DMS 273 (cell line): ENCODE data around the gene HSFX3.
"Not testable (repeated sequence)": the region's sequence is repeated elsewhere in the genome, so short reads cannot be mapped to it uniquely, and the experiment has no call there.

ENCODE experiments used
- DNase-seq: peaks from one replicate; lab custom pipeline; 2025; ENCODE audit not compliant: unreplicated experiment; lab: John Stamatoyannopoulos, UW

The HSFX3 gene

DNA sequence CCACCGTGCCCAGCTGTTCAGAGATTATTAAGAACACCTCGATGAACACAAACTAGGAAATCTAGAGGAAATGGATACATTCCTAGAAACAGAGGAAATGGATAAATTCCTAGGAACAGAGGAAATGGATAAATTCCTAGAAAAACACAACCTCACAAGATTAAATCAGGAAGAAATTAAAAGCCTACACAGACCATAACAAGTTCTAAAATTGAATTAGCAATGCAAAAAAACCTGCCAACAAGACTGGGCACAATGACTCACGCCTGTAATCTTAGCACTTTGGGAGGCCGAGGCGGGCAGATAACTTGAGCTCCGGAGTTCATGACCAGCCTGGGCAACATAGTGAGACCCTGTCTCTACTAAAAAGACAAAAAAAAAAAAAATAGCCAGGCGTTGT is 31.5 kb downstream of the HSFX3 start:
- DNase-seq, result no peak

DNA sequence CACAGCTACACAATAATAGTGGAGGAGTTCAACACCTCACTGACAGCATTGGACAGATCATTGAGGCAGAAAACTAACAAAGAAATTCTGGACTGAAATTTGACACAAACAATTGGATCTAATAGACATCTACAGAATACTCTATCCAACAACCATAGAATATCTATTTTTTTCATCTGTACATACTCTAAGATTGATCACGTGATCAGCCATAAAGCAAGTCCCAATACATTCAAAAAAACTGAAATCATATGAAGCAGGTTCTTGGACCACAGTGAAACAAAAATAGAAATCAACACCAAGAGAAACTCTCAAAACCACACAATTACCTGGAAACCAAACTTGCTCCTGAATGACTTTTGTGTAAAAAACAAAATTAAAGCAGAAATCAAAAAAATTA is 32.4 kb downstream of the HSFX3 start:
- no peak for DNase-seq

DNA sequence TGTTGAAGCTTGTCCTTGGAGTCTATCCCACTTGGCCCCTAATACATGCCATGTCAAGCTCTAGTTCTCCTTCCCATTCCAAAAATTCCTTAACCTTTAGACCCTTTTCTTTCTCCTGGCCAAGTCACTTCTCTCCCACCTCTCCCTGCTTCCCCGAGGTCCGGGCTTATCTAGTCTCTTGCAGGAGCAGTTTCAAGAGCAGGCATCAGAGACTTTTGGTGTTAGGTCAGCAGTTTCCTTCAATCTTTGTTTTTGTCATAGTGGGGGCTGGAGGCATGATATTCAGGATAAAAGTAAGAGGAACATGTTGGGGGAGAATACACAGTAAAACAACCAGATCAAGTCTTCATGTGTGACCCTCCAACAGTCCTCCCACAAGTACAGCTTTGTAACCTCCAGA is 33.1 kb downstream of the HSFX3 start:
- DNase-seq, result no peak

DNA sequence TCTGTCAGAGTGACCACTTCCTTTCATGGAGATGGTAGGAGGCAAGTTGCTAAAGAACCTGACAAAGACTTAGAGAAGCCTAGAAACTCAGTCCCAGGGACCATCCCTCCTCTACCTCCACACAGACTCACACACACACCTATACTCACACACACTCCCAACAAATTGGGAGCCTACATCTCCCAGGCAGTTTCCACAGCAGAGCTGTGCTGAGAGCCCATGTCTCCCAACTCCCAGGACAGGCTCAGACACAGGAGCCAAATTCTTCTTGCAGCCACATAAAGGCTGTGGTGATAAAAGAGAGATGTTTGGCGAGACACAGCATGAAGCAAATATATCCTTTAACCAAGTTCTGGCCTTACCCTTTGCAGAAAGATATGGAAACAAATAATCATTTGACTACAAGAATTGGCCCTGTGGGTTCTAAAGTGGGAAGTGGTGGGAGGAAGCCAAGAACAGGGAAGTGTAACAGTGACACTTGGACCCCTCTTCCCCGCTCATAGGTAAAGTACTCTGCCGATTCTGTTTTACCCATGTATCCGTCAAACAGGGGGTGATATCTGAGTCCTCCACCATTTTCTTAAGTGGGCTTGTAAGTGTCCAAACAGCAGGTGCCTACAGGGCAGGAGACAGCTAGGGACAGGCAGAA is 33.6 kb downstream of the HSFX3 start:
- DNase-seq, result no peak

DNA sequence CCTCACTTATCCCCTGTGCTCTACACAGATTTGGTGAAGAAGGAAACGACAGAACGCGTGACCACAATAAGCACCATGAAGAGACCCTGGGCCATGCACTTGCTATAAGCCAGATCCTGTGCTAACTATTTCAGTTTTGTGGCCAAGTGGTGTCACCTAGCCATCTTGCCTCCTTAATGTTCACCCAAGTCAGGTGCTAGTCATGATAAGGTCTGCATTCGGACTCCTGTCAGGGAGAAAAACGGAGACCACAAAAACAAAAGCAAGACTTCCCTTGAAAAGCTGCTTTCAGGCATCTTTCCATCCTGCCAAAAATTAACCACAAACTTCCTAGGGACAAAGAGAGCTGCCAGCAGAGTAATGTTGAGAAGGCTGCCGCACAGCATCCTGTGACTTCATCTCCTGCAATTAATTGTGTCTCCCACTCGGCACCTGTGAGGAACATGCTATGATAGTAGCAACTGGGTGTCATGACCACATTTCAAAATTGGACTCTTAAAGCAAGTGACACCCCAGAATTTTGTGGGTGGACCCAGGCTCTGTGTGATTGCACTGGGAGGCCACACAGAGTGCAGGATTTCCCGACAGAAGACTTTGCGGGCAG is 35.8 kb downstream of the HSFX3 start:
- no peak for DNase-seq

DNA sequence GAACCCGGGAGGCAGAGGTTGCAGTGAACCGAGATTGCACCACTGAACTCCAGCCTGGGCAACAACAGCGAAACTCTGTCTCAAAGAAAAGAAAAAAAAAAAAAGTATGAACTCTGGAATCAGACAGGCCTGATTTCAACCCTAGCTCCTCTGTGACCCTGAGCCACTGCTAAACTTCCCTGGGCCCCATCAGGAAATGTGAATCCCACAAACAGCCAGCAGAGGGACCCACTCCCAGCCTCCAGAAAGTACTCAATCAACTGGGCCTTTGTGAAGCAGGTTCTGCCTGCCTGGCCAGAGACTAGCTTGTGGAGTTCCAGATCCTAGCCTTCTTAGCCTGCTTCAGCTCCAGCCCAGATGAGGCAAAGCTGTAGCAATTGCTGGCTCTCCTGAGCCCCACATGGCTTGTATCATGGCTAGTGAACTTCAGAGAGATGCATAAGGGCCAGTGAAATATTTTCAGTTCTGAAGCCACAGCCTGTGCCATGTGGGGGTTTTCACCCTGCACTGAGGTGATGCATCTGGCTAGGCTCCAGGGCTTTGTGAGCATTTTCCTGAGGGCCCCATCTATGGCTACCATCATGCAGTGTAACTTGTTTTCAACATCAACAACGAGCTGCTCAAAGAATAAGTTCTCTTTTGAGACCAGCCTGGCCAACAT is 37.4 kb downstream of the HSFX3 start:
- peak; percentile 79 for DNase-seq

DNA sequence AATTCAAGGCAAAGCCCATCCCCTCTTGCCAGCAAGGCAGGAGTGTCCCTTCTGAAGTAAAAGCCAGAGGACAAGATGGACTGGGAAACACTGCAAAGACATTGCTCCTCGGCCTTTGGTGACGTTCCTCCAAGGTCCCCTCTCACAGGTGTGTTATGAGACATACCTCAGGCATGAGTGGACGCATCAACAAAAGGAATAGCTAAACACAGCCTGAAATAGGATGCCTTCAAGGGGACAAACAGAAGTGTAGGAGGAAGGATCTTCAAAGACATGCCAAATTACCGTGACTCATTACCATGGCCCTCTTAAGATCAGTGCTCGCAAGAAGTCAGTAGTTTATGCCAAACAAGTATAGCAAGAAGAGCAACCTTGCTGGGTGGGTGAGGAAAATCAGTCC is 38.6 kb downstream of the HSFX3 start:
- no peak for DNase-seq

DNA sequence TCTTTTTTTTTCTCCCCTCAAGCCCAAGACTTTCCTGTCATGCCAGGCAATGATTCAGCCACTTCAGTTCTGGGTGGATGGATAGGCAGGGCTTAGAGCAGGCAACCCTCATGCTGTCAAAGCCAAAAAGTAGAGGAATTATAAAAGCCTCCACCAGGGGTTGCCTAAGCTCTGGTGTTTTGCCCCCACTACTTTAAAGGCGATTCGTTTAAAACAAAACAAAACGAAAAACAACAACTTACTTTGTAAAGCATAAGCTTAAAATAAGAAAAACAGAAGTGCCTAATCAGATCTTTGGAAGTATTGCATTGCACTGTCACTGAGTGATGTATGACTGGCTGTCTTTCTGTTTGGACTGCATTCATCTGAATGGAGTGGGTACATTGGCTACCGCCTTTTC is 39.3 kb downstream of the HSFX3 start:
- peak; percentile 29 for DNase-seq

DNA sequence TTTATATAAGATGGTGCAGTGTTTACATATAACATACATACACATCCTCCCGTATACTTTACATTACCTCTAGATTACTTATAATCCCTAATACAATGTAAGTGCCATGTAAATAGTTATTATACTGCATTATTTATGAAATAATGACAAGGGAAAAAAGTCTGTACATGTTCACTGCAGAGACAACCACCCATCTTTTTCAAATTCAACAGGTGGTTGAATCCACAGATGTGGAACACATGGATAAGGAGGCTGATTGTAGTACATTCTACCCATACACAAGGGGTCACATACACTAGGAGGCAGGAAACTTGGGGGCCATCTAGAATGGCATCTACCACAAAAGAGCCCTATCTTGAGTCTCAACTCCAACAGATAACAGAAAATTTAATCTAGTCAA is 41.3 kb downstream of the HSFX3 start:
- no peak for DNase-seq

DNA sequence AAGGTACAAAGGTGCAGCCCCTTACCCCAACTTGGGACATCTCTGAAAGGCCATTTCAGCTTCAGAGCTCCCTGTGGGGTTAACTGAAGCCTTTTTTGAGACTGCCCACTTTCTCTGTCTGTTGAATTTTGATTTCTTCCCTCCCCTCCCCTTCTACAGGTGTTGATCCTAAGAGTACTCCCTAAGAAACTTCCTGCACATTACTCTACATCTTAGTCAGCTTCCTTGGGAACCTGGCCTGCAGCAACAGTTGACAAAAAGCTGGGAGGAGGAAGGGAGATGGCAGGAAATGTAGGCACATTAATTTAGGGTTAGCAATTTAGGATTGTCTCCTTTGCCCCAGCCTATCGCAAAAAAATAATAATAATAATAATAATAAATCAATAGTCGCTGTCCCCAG is 43.4 kb downstream of the HSFX3 start:
- DNase-seq, result no peak

DNA sequence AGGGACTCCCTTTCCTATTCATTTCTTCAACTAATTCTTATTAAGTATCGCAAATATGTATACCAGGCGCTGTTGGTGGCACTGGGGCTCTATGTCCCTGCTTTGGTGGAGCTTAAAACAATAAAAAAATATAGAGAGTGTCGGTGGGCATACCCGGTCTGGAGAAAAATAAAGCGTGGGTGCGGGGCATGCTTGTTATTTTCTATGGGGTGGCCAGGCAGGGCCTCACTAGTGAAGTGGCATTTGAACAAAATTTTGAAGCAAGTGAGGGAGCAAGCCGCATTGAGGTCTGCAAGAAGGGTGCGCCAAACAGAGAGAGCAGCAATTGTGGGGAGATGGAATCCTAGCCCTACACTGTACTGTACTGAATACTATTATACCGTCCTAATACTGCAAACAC is 44.1 kb downstream of the HSFX3 start:
- no peak for DNase-seq

DNA sequence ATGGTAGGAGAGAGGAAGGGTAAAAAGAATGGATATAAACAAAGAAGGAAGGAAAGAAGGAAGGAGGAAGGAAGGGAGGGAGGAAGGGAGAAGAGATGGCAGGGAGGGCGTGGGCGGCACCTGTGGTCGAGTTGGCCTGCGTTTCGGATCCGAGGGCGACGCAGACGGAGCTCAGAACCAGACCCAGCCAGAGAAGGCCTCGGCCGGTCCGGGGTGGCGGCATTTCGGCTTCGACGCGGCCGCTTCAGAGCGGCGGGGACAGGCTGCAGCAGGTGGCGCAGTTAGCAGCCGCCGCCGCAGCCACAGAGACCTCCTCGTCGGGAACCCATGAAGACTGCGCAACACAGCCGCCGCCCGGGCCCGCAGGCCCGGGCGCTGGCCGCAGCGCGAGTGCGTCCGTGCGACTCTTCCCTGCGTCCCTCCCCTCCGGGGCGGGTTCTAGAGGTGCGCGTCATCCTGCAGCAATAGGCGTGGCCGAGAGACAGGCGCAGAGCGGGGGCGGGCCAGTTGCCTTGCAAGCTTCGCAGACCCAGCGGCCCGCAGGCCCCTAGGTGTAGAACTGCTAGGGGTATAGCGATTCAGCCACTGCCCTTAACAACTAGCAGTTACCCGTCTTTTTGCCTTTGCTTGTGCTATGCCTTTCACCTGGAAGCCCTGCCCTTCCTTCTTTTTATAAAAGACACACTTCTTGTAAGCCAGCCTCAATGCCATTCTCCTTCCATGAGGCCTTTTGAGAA is 44.6 kb downstream of the HSFX3 start, which contains the start of gene IDS:
TSS of gene IDS (minus strand) at position 392 of the 737 bp plus-strand sequence. CDS start at position 223, 169 bp downstream.
- peak; percentile 96 for DNase-seq

DNA sequence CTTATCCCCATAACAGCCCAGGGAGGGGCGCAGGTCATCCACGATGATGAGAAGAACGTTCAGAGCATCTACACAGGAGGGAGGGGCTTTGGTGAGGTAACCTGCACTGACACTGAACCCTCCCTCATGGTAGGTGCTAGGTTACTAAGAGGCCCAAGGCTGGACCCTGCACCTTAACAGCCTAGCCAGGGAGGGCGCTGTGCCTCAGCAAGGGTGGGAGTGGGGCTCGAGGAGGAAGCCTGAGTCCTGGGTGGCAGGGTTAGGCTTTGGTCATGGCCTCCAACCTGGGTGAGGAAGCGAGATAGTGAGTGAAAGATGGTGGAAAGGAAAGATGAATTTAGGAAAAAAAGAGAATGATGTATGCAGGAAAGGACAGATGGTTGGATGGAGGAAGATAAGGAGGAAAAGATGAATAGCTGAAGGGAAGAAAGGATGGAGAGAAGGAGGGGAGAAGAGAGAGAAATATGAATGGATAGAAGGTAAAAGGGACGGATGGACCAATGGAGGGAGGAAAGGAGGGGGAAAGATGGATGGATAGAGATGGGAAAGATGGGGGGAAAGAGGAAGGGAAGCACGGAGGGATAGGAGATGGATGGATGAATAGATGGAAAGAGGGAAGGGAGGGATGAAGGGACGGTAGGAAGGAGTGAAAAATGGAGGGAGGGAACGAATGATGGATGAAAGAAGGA is 45.4 kb downstream of the HSFX3 start:
- peak; percentile 73 for DNase-seq

DNA sequence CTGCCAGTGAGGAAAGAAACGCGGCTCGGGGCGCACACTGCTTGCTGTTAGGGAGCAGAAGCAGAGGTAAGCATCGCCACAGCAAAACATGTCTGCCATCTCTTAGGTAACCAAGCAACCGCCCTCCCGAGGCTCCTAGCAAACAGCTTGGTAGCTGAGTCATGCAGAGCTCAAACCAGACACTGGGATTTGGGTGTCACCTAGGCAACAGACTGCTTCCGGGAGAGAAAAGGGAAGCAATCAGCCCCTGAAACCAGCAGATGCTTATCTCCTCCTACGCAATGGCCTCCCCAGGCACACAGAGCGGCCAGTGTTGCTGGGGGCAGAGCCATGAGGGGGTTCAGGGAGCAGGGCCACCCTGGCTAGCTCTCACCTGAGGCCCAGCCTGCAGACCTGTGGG is 46.3 kb downstream of the HSFX3 start:
- DNase-seq, result peak; percentile 74

DNA sequence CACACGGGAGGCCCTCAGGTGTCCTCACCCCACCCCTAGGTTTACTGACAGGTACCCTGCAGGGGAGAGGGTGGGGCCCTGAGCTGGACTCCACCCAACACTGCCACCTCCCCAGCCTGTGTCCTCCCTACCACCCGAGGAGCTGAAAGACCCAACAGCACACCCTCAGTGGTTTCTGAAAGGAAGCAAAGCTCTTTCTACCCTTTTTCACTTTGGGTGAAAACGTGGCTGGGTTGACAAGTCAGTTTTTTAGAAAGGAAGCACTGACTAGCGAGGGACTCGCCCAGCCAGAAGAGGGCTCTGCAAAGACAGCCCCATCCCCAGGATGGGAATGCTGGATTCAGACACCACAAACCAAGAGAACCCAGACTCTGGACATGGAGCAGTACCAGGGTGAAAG is 46.8 kb downstream of the HSFX3 start:
- DNase-seq, result not testable (repeated sequence)

DNA sequence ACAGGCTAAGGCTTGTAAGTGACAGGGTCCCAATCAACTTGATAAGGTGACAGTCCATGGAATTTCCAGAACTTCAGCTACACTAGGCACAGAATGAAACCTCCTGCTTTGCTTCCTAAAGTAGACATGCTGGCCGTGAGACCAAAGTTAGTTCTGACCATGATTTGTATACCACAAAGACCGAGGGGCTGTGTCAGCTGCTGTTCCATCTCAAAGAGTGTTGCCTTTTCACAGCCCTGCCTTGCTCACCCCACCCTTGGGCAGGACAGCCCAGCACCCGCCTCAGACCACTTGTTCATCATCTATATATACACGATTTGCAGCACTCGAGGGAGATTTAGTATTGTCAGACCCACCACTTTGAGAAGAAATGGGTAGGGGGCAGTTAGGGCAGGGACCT is 50.0 kb downstream of the HSFX3 start:
- DNase-seq, result no peak

DNA sequence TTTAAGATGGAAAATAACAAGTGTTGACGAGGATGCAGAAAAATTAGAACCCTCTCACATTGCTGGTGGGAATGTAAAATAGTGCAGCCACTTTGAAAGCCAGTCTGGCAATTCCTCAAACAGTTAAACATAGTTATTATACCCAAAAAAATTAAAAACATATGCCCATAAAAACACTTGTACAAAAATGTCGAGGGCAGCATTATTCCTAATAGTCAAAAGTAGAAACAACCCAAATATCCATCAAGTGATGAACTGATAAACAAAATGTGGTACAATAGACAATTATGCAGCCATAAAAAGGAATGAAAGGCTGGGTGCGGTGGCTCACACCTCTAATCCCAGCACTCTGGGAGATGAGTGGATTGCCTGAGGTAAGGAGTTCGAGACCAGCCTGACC is 51.0 kb downstream of the HSFX3 start:
- DNase-seq, result no peak
